GM18873 (cell line): Measurements from ENCODE around the gene LRRC45.

Experiments used
- ATAC-seq: cut with Tn5 transposase; IDR thresholded peaks from one replicate; pipeline ENCODE4 v1.9.1; 2021; ENCODE audit warnings: mild to moderate bottlenecking, moderate library complexity, moderate number of reproducible peaks; ENCODE audit not compliant: unreplicated experiment, low FRiP score

LRRC45 gene

GRCh38 chr17:82018152-82018988 lies 4.7 kb upstream of the LRRC45 start:
- ATAC-seq, result no peak

GRCh38 chr17:82018989-82019689 lies 4.0 kb upstream of the LRRC45 start:
- ATAC-seq, result no peak

GRCh38 chr17:82019690-82020571 lies 3.2 kb upstream of the LRRC45 start:
- ATAC-seq, result no peak

- ATAC-seq, result no peak
Observed at GRCh38 chr17:82020572-82021106, 2.5 kb upstream of the LRRC45 start.

GRCh38 chr17:82021107-82021899 lies 1.8 kb upstream of the LRRC45 start:
- no peak for ATAC-seq

GRCh38 chr17:82021900-82022309 lies 1.2 kb upstream of the LRRC45 start:
- no peak for ATAC-seq

- no peak for ATAC-seq
Observed at GRCh38 chr17:82022310-82022980, 660 bp upstream of the LRRC45 start, which contains the start of gene CENPX. TSS of gene CENPX (minus strand) at chr17:82022878. CDS start at chr17:82022861, 17 bp downstream.

GRCh38 chr17:82023447-82024241 lies 539 bp downstream of the LRRC45 start:
- ATAC-seq, result peak; percentile 1

- no peak for ATAC-seq
Observed at GRCh38 chr17:82024859-82025258, 1.8 kb downstream of the LRRC45 start.

- no peak for ATAC-seq
Observed at GRCh38 chr17:82025401-82026107, 2.4 kb downstream of the LRRC45 start.

GRCh38 chr17:82028246-82028645 lies 5.1 kb downstream of the LRRC45 start:
- ATAC-seq, result no peak

GRCh38 chr17:82028966-82029365 lies 5.9 kb downstream of the LRRC45 start:
- no peak for ATAC-seq

- no peak for ATAC-seq
Observed at GRCh38 chr17:82029391-82029790, 6.3 kb downstream of the LRRC45 start.

GRCh38 chr17:82029990-82030469 lies 6.9 kb downstream of the LRRC45 start:
- no peak for ATAC-seq

- no peak for ATAC-seq
Observed at GRCh38 chr17:82030470-82031302, 7.6 kb downstream of the LRRC45 start.

- ATAC-seq, result no peak
Observed at GRCh38 chr17:82031303-82031884, 8.3 kb downstream of the LRRC45 start, which contains the start of gene RAC3. TSS of gene RAC3 (plus strand) at chr17:82031678. CDS start at chr17:82031762, 84 bp downstream.
